K562 (cell line): ENCODE measurements around the gene LPAR5. TPM values are rescaled to one million over a fixed set of nuclear protein-coding genes. Genes with fewer than 3 reads are reported as not detected.

Experiments used
- ATAC-seq: fragments of 200-7000 bp; cut with Tn5 transposase; 3 replicates; pipeline ENCODE4 v1.9.1; 2020; ENCODE audit warnings: moderate library complexity
- BruUV-seq: library from RNA; stranded (reverse); fragments of 400-500 nt; replicated peaks from 2 replicates; lab custom pipeline; 2021; lab: Mats Ljungman, UMichigan
- CTCF ChIA-PET: fragments of 300-600 bp; formaldehyde crosslinking; extraction: SDS; loops from one replicate; lab custom pipeline; 2021; ENCODE audit warnings: low intra/inter-chr PET ratio; lab: Yijun Ruan, JAX
- POLR2A ChIA-PET: fragments of 300-600, 350-650 bp; sonication (Branson Sonifier 250); formaldehyde crosslinking; extraction: SDS; loops from one replicate; lab custom pipeline; 2021; ENCODE audit warnings: antibody characterized with exemption, inconsistent platforms; lab: Yijun Ruan, JAX
- DNase-seq, 4 experiments: peaks; one replicate each; pipeline versions ENCODE4 v3.0.0 to v3.0.0-alpha.2; 2011 to 2018; ENCODE audit warnings: low spot score in 3 of 4, mixed read lengths in 3 of 4; ENCODE audit errors: extremely low read depth in 1 of 4
- FAIRE-seq: peaks from 2 replicates; lab custom pipeline; 2011; peaks lifted over from hg19 to GRCh38; lab: Jason Lieb, UNC
- H2AFZ ChIP-seq: 2 replicates; pipeline ENCODE4 v1.6.0; 2011; ENCODE audit warnings: low read depth, low read length, control low read depth, inconsistent platforms
- H3K27ac ChIP-seq: fragments of 200-600 bp; 3 replicates; pipeline ENCODE4 v1.8.0; 2011; ENCODE audit warnings: low read depth, mild to moderate bottlenecking, control low read depth, inconsistent platforms, low read length, moderate library complexity, mixed read lengths; ENCODE audit errors: extremely low read depth
- H3K27me3 ChIP-seq, 2 experiments: fragments of 300-600 bp in 1 of 2; 2 replicates in 1 of 2; 3 replicates in 1 of 2; pipeline versions ENCODE4 v1.6.0 to v1.8.0; 2011; ENCODE audit warnings: inconsistent platforms in 2 of 2, low read length in 2 of 2, mild to moderate bottlenecking in 1 of 2, mixed read lengths in 1 of 2, moderate library complexity in 1 of 2; ENCODE audit not compliant: control insufficient read depth in 2 of 2, insufficient read depth in 2 of 2
- H3K36me3 ChIP-seq: fragments of 300-600 bp; 3 replicates; pipeline ENCODE4 v1.8.0; 2011; ENCODE audit warnings: mild to moderate bottlenecking, low read length, inconsistent platforms; ENCODE audit not compliant: control insufficient read depth, insufficient read depth
- H3K4me1 ChIP-seq, 2 experiments: fragments of 200-600 bp in 1 of 2; replicated peaks in 1 of 2; 2 replicates in 1 of 2; 3 replicates in 1 of 2; pipeline versions ENCODE4 v1.5.1 to v1.8.0; 2011; ENCODE audit warnings: inconsistent platforms in 2 of 2, low read length in 2 of 2, mild to moderate bottlenecking in 1 of 2, mixed read lengths in 1 of 2, moderate library complexity in 1 of 2; ENCODE audit not compliant: control insufficient read depth in 2 of 2, insufficient read depth in 2 of 2
- H3K4me2 ChIP-seq: 2 replicates; pipeline ENCODE4 v1.6.1; 2011; ENCODE audit warnings: low read length, control low read depth, inconsistent platforms, mixed read lengths; ENCODE audit not compliant: insufficient read depth
- H3K4me3 ChIP-seq: fragments of 200-600 bp; sonication (generic), shearing (Covaris generic); 2 replicates; pipeline ENCODE4 v1.5.1; 2016; ENCODE audit warnings: control low read depth, inconsistent platforms
- H3K79me2 ChIP-seq: fragments of 200-600 bp; 3 replicates; pipeline ENCODE4 v1.8.0; 2011; ENCODE audit warnings: low read length, inconsistent platforms; ENCODE audit not compliant: control insufficient read depth, insufficient read depth
- H3K9ac ChIP-seq, 2 experiments: 2 replicates each; pipeline versions ENCODE4 v1.6.0 to v1.6.1; 2011; ENCODE audit warnings: low read depth in 2 of 2, low read length in 2 of 2, control low read depth in 1 of 2, inconsistent platforms in 1 of 2, mild to moderate bottlenecking in 1 of 2, mixed read lengths in 1 of 2; ENCODE audit not compliant: insufficient read depth in 1 of 2
- H3K9me1 ChIP-seq: one replicate; pipeline ENCODE4 v1.6.0; 2011; ENCODE audit warnings: inconsistent platforms, mild to moderate bottlenecking, low read length, moderate library complexity; ENCODE audit not compliant: control insufficient read depth, insufficient read depth
- H3K9me3 ChIP-seq: replicated peaks from 2 replicates; pipeline ENCODE4 v1.5.1; 2011; ENCODE audit warnings: low read depth, low read length, inconsistent platforms; ENCODE audit not compliant: control insufficient read depth, insufficient read depth
- H4K20me1 ChIP-seq: replicated peaks from 2 replicates; pipeline ENCODE4 v1.6.1; 2011; ENCODE audit warnings: low read length, inconsistent platforms, mixed read lengths; ENCODE audit not compliant: control insufficient read depth, insufficient read depth
- CTBP1 ChIP-seq: fragments of 450-650 bp; IDR thresholded peaks from 2 replicates; pipeline ENCODE4 v1.6.1; 2016; ENCODE audit warnings: borderline replicate concordance
- EGR1 ChIP-seq: fragments of 450-650 bp; conservative IDR thresholded peaks from 2 replicates; pipeline ENCODE4 v1.6.1; 2017; ENCODE audit warnings: mild to moderate bottlenecking
- ELF4 ChIP-seq: fragments of 450-650 bp; formaldehyde crosslinking; IDR thresholded peaks from 2 replicates; pipeline ENCODE4 v1.4.0; 2022; ENCODE audit warnings: missing genetic modification characterization
- KDM5B ChIP-seq: fragments of 200-600 bp; sonication (generic); IDR thresholded peaks from 2 replicates; pipeline ENCODE4 v1.6.1; 2012; ENCODE audit warnings: low read depth, mild to moderate bottlenecking, moderate library complexity, low read length, control low read depth, inconsistent platforms; ENCODE audit not compliant: insufficient replicate concordance
- MEF2A ChIP-seq: IDR thresholded peaks from 2 replicates; pipeline ENCODE4 v1.6.1; 2011; ENCODE audit warnings: low read depth, mild to moderate bottlenecking, low read length, moderate library complexity; ENCODE audit not compliant: control insufficient read depth
- NFIC ChIP-seq: fragments of 450-650 bp; IDR thresholded peaks from 2 replicates; pipeline ENCODE4 v1.6.1; 2017; ENCODE audit warnings: mild to moderate bottlenecking, inconsistent platforms
- NFYB ChIP-seq: IDR thresholded peaks from 2 replicates; pipeline ENCODE4 v1.6.1; 2011; ENCODE audit warnings: mild to moderate bottlenecking, moderate library complexity; ENCODE audit not compliant: insufficient read length; ENCODE audit errors: extremely low read depth
- VEZF1 ChIP-seq: fragments of 200-800 bp; sonication (Bioruptor generic); IDR thresholded peaks from 2 replicates; pipeline ENCODE4 v1.6.1; 2017; ENCODE audit warnings: missing genetic modification characterization, missing compliant biosample characterization
- ZNF316 ChIP-seq: fragments of 450-650 bp; IDR thresholded peaks from 2 replicates; pipeline ENCODE4 v1.6.1; 2016
- ZNF655 ChIP-seq: fragments of 250-450 bp; sonication (Bioruptor Pico); IDR thresholded peaks from 2 replicates; pipeline ENCODE4 v1.5.0; 2021
- WGBS: fragments of 100-300 bp; shearing (Covaris generic); methylation state at CpG from one replicate; pipeline ENCODE4 v1.1.6; 2016; ENCODE audit warnings: low coverage, mixed read lengths; ENCODE audit not compliant: insufficient coverage; ENCODE audit errors: missing lambda C conversion rate; 5-methylcytosine and 5-hydroxymethylcytosine counted together
- in situ Hi-C: fragments of 300-500 bp; cut with MboI; formaldehyde crosslinking; loops from 4 replicates; pipeline ENCODE4 v1.15.0; 2018; ENCODE audit warnings: inconsistent platforms, mixed read lengths
- intact Hi-C: fragments of 100-400 bp; cut with micrococcal nuclease; formaldehyde crosslinking; loops from 2 replicates; pipeline ENCODE4 v1.14.2; 2022
- polyA plus RNA-seq, 8 experiments: library from polyadenylated mRNA; depleted of rRNA in 4 of 8; stranded (reverse) in 5 of 8; unstranded in 3 of 8; fragments of >200 nt; fragmentation: Nextera tagmentation in 2 of 8; fragmentation: Illumina TruSeq in 1 of 8; extraction: Ambion mirVana in 2 of 8; extraction: Trizol in 1 of 8; gene quantifications; 2 replicates each; pipeline versions ENCODE4 v1.2.1 to v1.2.3, GENCODE V29; 2011 to 2014; ENCODE audit warnings: inconsistent platforms in 1 of 8, missing spikeins in 1 of 8
- total RNA-seq, 7 experiments: library from RNA; depleted of rRNA in 6 of 7; stranded (reverse); fragments of >200 nt in 6 of 7; fragmentation: Illumina TruSeq in 2 of 7; extraction: Trizol in 2 of 7; gene quantifications; 2 replicates each; pipeline versions ENCODE4 v1.2.1 to v1.2.3, GENCODE V29; 2011 to 2021; ENCODE audit warnings: low replicate concordance in 1 of 7

Gene LPAR5
- total and polyA plus RNA-seq, 9 of the 15 experiments (the other 6 are each of a cell fraction or from before 2014, with no cell fraction given): 1.3 to 11.7 (median 3.6) TPM

- WGBS: 92% methylated on average over 5 of the region's 5 CpGs
- Histone ChIP-seq H2AFZ (no peak overlapping the region), H3K27me3 (no peaks in the 10 kb centered on the region), H3K9ac (no peak overlapping the region), H3K79me2 (peaks cover 19% of the 10 kb centered on the region), H3K36me3 (no peaks in the 10 kb centered on the region), H3K4me2 (no peak overlapping the region), H3K4me3 (no peak overlapping the region), H3K27ac (no peak overlapping the region), H3K4me1 (peaks cover 14 to 31% of the 10 kb centered on the region in 2 experiments; a peak in 4 of 5 replicates), H3K9me1 (no peaks in the 10 kb centered on the region), H4K20me1 (no peaks in the 10 kb centered on the region), H3K9me3 (no peaks in the 10 kb centered on the region)
- no TSS peak for BruUV-seq
- CTCF ChIA-PET: no interaction called here
- FAIRE-seq (no peak), DNase-seq (no peak), ATAC-seq (no peak)
- intact Hi-C loops (no loop called here), in situ Hi-C loops (no loop called here)
- POLR2A ChIA-PET: no interaction called here
- no peak for TF ChIP-seq KDM5B
- TF ChIP-seq NFIC: peak; percentile 74
Measured at GRCh38 chr12:6630736-6631135, 5.0 kb downstream of the LPAR5 start.

- no TSS peak for BruUV-seq
- CTCF ChIA-PET: no interaction called here
- 0 out of 2 replicates have a peak, but pooled peaks have one; percentile 28 for TF ChIP-seq ZNF316
- peak; percentile 17 for TF ChIP-seq NFYB
- TF ChIP-seq VEZF1 (CRISPR knock-in tag): peak; percentile 41; the same call in 1 of the 2 replicates
- peak; percentile 81 for TF ChIP-seq EGR1
- TF ChIP-seq CTBP1: no peak
- TF ChIP-seq ZNF655 (CRISPR knock-in tag): no peak
- no peak for TF ChIP-seq ELF4 (CRISPR knock-in tag)
- TF ChIP-seq MEF2A: no peak
Measured at GRCh38 chr12:6627616-6628015, 8.1 kb downstream of the LPAR5 start.

More at GRCh38 chr12:6627616-6628015, 8.1 kb downstream of the LPAR5 start:
- no peak overlapping the region; the same call in 2 of the 3 replicates for H3K27ac ChIP-seq
- ATAC-seq (peak; percentile 87), FAIRE-seq (peak; percentile 84), DNase-seq (peak; percentile 33 to 71 (median 54))
- no peak overlapping the region for H2AFZ ChIP-seq
- H3K36me3 ChIP-seq: peaks cover 4% of the 10 kb centered on the region; the same call in 2 of the 3 replicates
- in situ Hi-C loops (no loop called here), intact Hi-C loops (no loop called here)
- H3K4me3 ChIP-seq: peak overlapping the region; percentile 11; the same call in 1 of the 2 replicates
- H3K79me2 ChIP-seq: peaks cover 27% of the 10 kb centered on the region
- POLR2A ChIA-PET: no interaction called here
- 17% methylated on average over 4 of the region's 7 CpGs for WGBS
- H3K9me1 ChIP-seq: no peaks in the 10 kb centered on the region
- H4K20me1 ChIP-seq: no peaks in the 10 kb centered on the region
- H3K9me3 ChIP-seq: no peaks in the 10 kb centered on the region
- H3K27me3 ChIP-seq: no peaks in the 10 kb centered on the region
- peaks cover 4 to 25% of the 10 kb centered on the region in 2 experiments; a peak in 3 of 5 replicates for H3K4me1 ChIP-seq
- no peak overlapping the region; a peak in 1 of 4 replicates for H3K9ac ChIP-seq
- H3K4me2 ChIP-seq: peak overlapping the region; percentile 55
